ENCODE data around the gene MTHFSD. TPM values are rescaled to one million over a fixed set of nuclear protein-coding genes. Genes with fewer than 3 reads are reported as not detected.

The MTHFSD gene
- total and polyA plus RNA-seq, 9 donors, result 11.0 to 24.9 (median 21.8) TPM

DNA sequence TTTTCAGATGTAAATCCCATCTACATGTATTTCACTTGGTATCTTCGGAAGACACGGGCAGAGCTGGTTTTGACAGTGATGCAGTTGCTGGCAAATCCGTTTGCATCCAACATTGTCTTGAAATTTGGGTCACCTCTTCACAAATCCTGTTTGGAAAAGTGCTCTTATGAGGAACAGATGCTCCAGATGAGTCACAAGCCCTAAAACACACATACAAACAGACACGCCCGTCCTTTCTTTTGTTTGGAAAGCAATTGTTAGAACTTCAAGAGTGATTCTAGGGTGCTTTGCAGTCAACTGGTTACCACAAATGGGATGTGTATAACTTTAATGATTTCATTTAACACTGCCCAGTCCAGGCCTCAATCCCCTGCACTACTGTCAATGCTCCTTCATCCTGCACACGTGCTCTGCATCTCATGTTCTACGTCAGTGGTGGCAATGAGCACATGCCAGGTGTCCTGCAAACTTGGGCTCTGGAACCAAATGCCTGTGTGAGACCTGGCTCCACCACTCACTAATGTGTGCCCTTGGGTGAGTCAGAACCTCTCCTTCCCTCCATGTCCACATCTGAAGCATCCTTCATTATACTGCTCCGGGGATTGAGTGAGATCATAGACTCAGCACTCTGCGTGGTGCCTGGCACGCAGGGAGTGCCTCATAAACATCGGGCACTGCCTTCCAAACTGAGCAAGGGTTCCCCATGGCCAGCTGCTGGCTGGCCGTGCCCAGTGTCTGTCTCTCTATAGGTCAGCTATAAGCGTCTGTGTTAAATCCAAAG lies 64.0 kb downstream of the MTHFSD start:
- Histone ChIP-seq H3K27me3 (no peaks in the 10 kb centered on the region), H3K27ac (no peak overlapping the region), H3K4me1 (ENCODE audit: insufficient read depth) (no peaks in the 10 kb centered on the region), H3K36me3 (no peaks in the 10 kb centered on the region), H3K4me3 (no peak overlapping the region), H3K9me3 (peaks cover 0 to 3% of the 10 kb centered on the region in 2 donors)
- WGBS, 3 donors, result 72 to 76% (median 74%) methylated on average over 13 of the region's 13 CpGs
- intact Hi-C loops (cut with DNase I), result no loop called here
- TF ChIP-seq EP300 (IDR thresholded peaks at IDR 0.05) (no peak), POLR2A (IDR thresholded peaks at IDR 0.05) (no peak)
- TF ChIP-seq, protein P1, sequence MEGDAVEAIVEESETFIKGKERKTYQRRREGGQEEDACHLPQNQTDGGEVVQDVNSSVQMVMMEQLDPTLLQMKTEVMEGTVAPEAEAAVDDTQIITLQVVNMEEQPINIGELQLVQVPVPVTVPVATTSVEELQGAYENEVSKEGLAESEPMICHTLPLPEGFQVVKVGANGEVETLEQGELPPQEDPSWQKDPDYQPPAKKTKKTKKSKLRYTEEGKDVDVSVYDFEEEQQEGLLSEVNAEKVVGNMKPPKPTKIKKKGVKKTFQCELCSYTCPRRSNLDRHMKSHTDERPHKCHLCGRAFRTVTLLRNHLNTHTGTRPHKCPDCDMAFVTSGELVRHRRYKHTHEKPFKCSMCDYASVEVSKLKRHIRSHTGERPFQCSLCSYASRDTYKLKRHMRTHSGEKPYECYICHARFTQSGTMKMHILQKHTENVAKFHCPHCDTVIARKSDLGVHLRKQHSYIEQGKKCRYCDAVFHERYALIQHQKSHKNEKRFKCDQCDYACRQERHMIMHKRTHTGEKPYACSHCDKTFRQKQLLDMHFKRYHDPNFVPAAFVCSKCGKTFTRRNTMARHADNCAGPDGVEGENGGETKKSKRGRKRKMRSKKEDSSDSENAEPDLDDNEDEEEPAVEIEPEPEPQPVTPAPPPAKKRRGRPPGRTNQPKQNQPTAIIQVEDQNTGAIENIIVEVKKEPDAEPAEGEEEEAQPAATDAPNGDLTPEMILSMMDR (IDR thresholded peaks at IDR 0.05), result no peak
- no peak for DNase-seq

GRCh38 chr16:86485746-86486145 lies 69.3 kb downstream of the MTHFSD start:
- H3K36me3 ChIP-seq, result no peaks in the 10 kb centered on the region
- no peaks in the 10 kb centered on the region for H3K27me3 ChIP-seq
- H3K9me3 ChIP-seq, result peaks cover 0 to 13% of the 10 kb centered on the region in 2 donors
- no peak for DNase-seq
- intact Hi-C loops (cut with DNase I), result no loop called here
- no peaks in the 10 kb centered on the region for H3K4me1 ChIP-seq (ENCODE audit: insufficient read depth)
- 62 to 70% (median 65%) methylated on average over 3 of the region's 3 CpGs for WGBS, 3 donors
- no peak overlapping the region for H3K27ac ChIP-seq
- no peak for TF ChIP-seq POLR2A (IDR thresholded peaks at IDR 0.05)
- TF ChIP-seq, protein P1 (IDR thresholded peaks at IDR 0.05), result no peak
- TF ChIP-seq EP300 (IDR thresholded peaks at IDR 0.05), result no peak
- no peak overlapping the region for H3K4me3 ChIP-seq

- no peaks in the 10 kb centered on the region for H3K36me3 ChIP-seq
- no peaks in the 10 kb centered on the region for H3K4me1 ChIP-seq (ENCODE audit: insufficient read depth)
- DNase-seq, result no peak
- no peak overlapping the region for H3K27ac ChIP-seq
- no peaks in the 10 kb centered on the region for H3K27me3 ChIP-seq
- H3K9me3 ChIP-seq, result peaks cover 0 to 11% of the 10 kb centered on the region in 2 donors
- intact Hi-C loops (cut with DNase I), result no loop called here
- TF ChIP-seq POLR2A (IDR thresholded peaks at IDR 0.05) (no peak), EP300 (IDR thresholded peaks at IDR 0.05) (no peak)
- TF ChIP-seq, protein P1 (IDR thresholded peaks at IDR 0.05), result no peak
- WGBS, 3 donors, result 62 to 79% (median 65%) methylated on average over 5 of the region's 5 CpGs
- H3K4me3 ChIP-seq, result no peak overlapping the region
Measured at GRCh38 chr16:86484240-86484639, 70.8 kb downstream of the MTHFSD start.

DNA sequence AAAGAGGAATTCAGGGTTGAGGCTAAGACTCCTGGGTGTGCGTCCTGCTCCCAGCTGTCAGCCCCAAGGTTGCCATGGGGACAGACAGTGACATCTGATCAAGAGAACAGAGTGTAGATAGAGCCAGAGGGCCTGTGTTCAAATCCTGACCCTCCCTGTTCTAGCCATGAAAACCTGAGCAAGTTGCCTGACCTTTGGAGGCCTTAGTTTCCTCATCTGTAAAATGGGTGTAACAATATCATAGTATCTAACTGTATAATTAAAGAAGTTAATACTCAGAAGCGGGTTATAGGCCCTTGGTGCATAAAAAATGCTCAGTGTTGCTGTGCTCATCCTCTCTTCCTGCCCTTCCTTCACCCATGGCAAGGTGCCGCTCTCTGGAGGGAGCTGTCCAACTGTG lies 73.4 kb downstream of the MTHFSD start:
- TF ChIP-seq POLR2A (IDR thresholded peaks at IDR 0.05) (no peak), EP300 (IDR thresholded peaks at IDR 0.05) (no peak)
- TF ChIP-seq, protein P1 (IDR thresholded peaks at IDR 0.05), result no peak
- Histone ChIP-seq H3K4me1 (ENCODE audit: insufficient read depth) (no peaks in the 10 kb centered on the region), H3K27ac (no peak overlapping the region), H3K4me3 (no peak overlapping the region), H3K36me3 (no peaks in the 10 kb centered on the region), H3K27me3 (no peaks in the 10 kb centered on the region), H3K9me3 (peaks cover 0 to 11% of the 10 kb centered on the region in 2 donors)
- 80 to 91% (median 84%) methylated on average over 3 of the region's 3 CpGs for WGBS, 3 donors
- DNase-seq, result no peak
- intact Hi-C loops (cut with DNase I), result no loop called here

All from ovary (tissue), 9 donors.